ENCODE data around the gene EML5. TPM values are rescaled to one million over a fixed set of nuclear protein-coding genes. Genes with fewer than 3 reads are reported as not detected.

Gene EML5
- total RNA-seq, 1 experiment from 2014 or later = 1.8 TPM

Other genes starting within 250 kb of the EML5 start
- gene PTPN21, start 237.9 kb downstream of the EML5 start, total RNA-seq (2021; ENCODE audit: unreplicated experiment) = 7.6 TPM
- 66.2 TPM for gene ZC3H14, start 229.9 kb downstream of the EML5 start, total RNA-seq (2021; ENCODE audit: unreplicated experiment)
- gene TTC8, start 31.7 kb upstream of the EML5 start, total RNA-seq (2021; ENCODE audit: unreplicated experiment) = 21.4 TPM